Upper lobe of left lung (tissue), 6 donors: Measurements from ENCODE around the gene CHCHD6. TPM values are rescaled to one million over a fixed set of nuclear protein-coding genes. Genes with fewer than 3 reads are reported as not detected.

Experiments
- ATAC-seq, 2 donors: fragments of 200-7000 bp; cut with Tn5 transposase; one replicate each; pipeline ENCODE4 v1.9.1; 2022; ENCODE audit warnings: mild to moderate bottlenecking in 2 of 2, moderate library complexity in 2 of 2; ENCODE audit not compliant: low FRiP score in 2 of 2
- DNase-seq, 2 donors: peaks; one replicate each; pipeline ENCODE4 v3.0.0-alpha.2; 2019 to 2020
- H3K27ac ChIP-seq, 4 donors: fragments of 200-600 bp; sonication (generic); one replicate each; pipeline ENCODE4 v1.5.1; 2016 to 2019
- H3K27me3 ChIP-seq, 4 donors: fragments of 200-600 bp; sonication (generic); one replicate each; pipeline ENCODE4 v1.5.1; 2017 to 2019
- H3K36me3 ChIP-seq, 4 donors: fragments of 200-600 bp; sonication (generic); one replicate each; pipeline ENCODE4 v1.5.1; 2016 to 2019
- H3K4me1 ChIP-seq, 4 donors: fragments of 200-600 bp; sonication (generic); one replicate each; pipeline ENCODE4 v1.5.1; 2018 to 2019
- H3K4me3 ChIP-seq, 4 donors: fragments of 200-600 bp; sonication (generic); one replicate each; pipeline ENCODE4 v1.5.1; 2017 to 2019; ENCODE audit warnings: mild to moderate bottlenecking in 2 of 4, moderate library complexity in 1 of 4
- H3K9me3 ChIP-seq, 4 donors: fragments of 200-600 bp; sonication (generic); one replicate each; pipeline ENCODE4 v1.5.1; 2018 to 2019
- EP300 ChIP-seq, 4 donors: sonication (generic); formaldehyde crosslinking; IDR thresholded peaks; one replicate each; pipeline ENCODE4 v1.5.1; 2017; ENCODE audit warnings: antibody characterized with exemption in 4 of 4, control low read depth in 2 of 4
- POLR2A ChIP-seq, 4 donors: fragments of 450-650 bp; IDR thresholded peaks; one replicate each; pipeline ENCODE4 v1.5.1; 2016 to 2017; ENCODE audit warnings: antibody characterized with exemption in 4 of 4, mild to moderate bottlenecking in 2 of 4
- POLR2AphosphoS5 ChIP-seq, 2 donors: sonication (generic); formaldehyde crosslinking; IDR thresholded peaks; one replicate each; pipeline ENCODE4 v1.5.1; 2017; ENCODE audit warnings: antibody characterized with exemption in 2 of 2
- WGBS, 2 donors: methylation state at CpG; one replicate each; pipeline ENCODE4 v1.1.5; 2017 to 2018; 5-methylcytosine and 5-hydroxymethylcytosine counted together
- total RNA-seq, 6 donors: library from RNA; depleted of rRNA in 4 of 6; stranded (reverse); fragments of >200 nt in 4 of 6; gene quantifications; one replicate each; pipeline versions ENCODE4 v1.1.0 to v1.2.1, GENCODE V29; 2016 to 2021
- TF ChIP-seq, protein P1 (sequence below), 6 experiments: fragments of 450-650 bp in 4 of 6; fragments of 200-600 bp in 2 of 6; sonication (generic) in 2 of 6; IDR thresholded peaks; one replicate each; pipeline ENCODE4 v1.5.1; 2016 to 2019; ENCODE audit warnings: antibody characterized with exemption in 6 of 6
- donor health status: DM: no; HTN: no; CAD: no; lungs with moderate emphysema.
- donor health status: DM: no; HTN: yes; CAD: no; lungs with severe emphysema.

CHCHD6 gene
- total RNA-seq, 6 donors from 2014 or later: 16.6 to 35.6 (median 21.8) TPM

DNA sequence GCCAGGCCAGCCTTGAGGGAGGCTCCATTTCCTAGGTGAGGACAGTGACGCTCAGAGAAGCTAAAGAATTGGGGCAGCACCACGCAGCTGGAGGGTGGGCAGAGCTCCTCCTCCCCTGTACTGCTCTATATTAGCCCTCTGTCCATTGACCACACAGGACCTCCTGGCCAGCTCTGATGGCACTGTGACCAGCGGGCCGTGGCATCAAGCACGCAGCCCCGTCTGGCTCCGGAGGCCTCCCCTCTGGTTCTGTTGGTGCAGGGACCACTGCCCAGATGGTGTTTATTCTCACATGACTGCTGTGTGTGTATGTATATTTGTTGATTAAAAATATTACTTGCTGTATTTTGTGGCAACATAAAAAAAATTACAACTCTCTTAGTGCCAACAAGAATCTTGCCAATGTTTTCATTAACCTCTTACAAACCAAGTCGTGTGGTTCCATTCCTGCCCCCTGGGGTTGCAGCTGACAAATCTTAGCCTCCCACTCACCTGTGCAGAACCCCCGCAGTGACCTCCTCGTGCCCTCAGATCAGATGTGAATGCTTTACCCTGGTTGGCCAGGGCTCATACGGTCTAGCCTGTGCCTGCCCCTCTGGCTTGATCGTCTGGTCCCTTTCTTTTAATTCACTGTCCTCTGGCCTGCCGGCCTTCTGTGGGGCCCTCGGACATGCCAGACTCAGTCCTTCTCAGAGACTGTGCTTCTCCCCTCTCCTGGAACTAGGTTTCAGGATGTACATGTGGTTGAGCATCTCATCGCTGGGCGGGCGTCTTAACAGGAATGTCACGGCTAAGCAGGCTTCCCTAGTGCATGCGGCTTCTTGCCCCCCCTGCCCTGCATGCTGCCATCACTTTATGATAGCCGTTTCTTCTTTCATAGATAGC lies 14.8 kb downstream of the CHCHD6 start:
- Histone ChIP-seq H3K9me3 (no peaks in the 10 kb centered on the region), H3K27ac (no peak overlapping the region), H3K27me3 (no peaks in the 10 kb centered on the region), H3K4me1 (no peaks in the 10 kb centered on the region), H3K4me3 (no peak overlapping the region), H3K36me3 (no peaks in the 10 kb centered on the region)
- no peak for TF ChIP-seq POLR2A (IDR thresholded peaks at IDR 0.05)
- TF ChIP-seq POLR2AphosphoS5 (IDR thresholded peaks at IDR 0.05): no peak
- no peak for TF ChIP-seq EP300 (IDR thresholded peaks at IDR 0.05)
- TF ChIP-seq, protein P1, sequence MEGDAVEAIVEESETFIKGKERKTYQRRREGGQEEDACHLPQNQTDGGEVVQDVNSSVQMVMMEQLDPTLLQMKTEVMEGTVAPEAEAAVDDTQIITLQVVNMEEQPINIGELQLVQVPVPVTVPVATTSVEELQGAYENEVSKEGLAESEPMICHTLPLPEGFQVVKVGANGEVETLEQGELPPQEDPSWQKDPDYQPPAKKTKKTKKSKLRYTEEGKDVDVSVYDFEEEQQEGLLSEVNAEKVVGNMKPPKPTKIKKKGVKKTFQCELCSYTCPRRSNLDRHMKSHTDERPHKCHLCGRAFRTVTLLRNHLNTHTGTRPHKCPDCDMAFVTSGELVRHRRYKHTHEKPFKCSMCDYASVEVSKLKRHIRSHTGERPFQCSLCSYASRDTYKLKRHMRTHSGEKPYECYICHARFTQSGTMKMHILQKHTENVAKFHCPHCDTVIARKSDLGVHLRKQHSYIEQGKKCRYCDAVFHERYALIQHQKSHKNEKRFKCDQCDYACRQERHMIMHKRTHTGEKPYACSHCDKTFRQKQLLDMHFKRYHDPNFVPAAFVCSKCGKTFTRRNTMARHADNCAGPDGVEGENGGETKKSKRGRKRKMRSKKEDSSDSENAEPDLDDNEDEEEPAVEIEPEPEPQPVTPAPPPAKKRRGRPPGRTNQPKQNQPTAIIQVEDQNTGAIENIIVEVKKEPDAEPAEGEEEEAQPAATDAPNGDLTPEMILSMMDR (IDR thresholded peaks at IDR 0.05): no peak
- WGBS, 2 donors: 86 to 89% methylated on average over 18 to 20 of the region's 20 CpGs
- no peak for ATAC-seq
- DNase-seq: no peak

DNA sequence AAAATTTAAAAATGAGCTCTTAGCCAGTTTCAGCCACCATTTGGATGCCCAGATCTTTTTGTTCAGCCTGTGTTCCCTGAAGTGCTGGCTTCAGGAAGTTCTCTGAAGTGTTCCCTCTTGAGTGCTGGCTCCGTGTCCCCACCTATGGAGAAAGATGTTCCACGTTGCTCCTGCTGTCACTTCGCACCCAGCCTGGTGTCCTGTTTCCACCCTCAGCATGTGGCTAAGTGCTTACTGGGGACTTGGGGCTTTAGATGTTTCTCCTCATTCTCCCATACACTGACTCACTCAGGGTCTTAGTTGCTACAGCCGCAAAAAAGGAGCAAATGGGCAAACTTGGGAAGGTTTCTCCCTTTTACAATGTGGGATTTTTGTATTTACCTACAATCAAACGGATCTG lies 16.6 kb downstream of the CHCHD6 start:
- Histone ChIP-seq H3K27me3 (no peaks in the 10 kb centered on the region), H3K36me3 (no peaks in the 10 kb centered on the region), H3K4me3 (no peak overlapping the region), H3K4me1 (no peaks in the 10 kb centered on the region), H3K9me3 (no peaks in the 10 kb centered on the region), H3K27ac (no peak overlapping the region)
- TF ChIP-seq POLR2AphosphoS5 (IDR thresholded peaks at IDR 0.05): no peak
- TF ChIP-seq EP300 (IDR thresholded peaks at IDR 0.05): no peak
- TF ChIP-seq POLR2A (IDR thresholded peaks at IDR 0.05): no peak
- TF ChIP-seq, protein P1 (IDR thresholded peaks at IDR 0.05): no peak
- 69 to 80% methylated on average over 5 of the region's 5 CpGs for WGBS, 2 donors
- DNase-seq (no peak), ATAC-seq (no peak)

DNA sequence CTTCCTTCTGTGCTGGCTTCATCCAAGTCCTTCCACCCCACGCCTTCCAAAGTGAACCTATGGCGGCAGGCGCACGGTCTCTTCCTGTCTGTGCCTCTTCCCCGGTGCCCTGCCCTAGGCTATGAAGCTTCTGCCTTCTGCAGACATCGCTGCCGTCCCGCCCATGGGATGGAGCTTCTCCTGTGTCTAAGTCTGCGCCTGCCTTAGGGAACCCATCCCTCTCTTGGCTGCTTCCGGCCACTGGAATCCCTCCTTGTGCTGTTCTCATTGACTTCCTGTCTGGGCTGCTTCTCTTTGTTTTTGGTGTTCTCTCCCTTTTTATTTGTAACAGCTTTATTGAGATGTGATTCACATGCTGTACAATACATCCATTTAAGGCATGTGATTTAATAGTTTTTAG lies 17.2 kb downstream of the CHCHD6 start:
- Histone ChIP-seq H3K27me3 (no peaks in the 10 kb centered on the region), H3K4me3 (no peak overlapping the region), H3K27ac (no peak overlapping the region), H3K36me3 (no peaks in the 10 kb centered on the region), H3K4me1 (no peaks in the 10 kb centered on the region), H3K9me3 (no peaks in the 10 kb centered on the region)
- no peak for DNase-seq
- TF ChIP-seq, protein P1 (IDR thresholded peaks at IDR 0.05): no peak
- peak in 1 of 2 donors; percentile 47 for ATAC-seq
- 95 to 96% methylated on average over 10 of the region's 10 CpGs for WGBS, 2 donors

DNA sequence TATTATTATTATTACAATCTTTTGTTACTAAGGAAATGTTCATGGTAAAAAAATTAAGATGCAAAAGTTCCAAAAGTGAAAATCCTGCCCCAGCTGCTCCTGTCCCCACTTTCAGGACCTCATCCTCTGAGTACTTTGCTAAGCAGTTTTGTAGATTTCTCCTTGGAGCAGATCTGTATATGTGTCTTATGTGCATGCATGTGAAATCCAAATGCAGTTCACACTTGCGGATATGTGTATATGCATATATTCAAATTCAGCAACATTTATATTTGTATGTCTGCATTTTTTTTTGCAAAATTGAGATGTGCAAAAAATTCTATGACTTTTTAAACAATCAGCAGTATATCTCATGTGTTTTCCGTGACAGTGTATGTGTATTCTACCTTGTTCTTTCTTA lies 19.2 kb downstream of the CHCHD6 start:
- Histone ChIP-seq H3K27me3 (no peaks in the 10 kb centered on the region), H3K4me3 (no peak overlapping the region)
- WGBS, 2 donors: 98% methylated on average over 2 of the region's 2 CpGs

More for the DNA sequence above, 19.2 kb downstream of the CHCHD6 start:
- no peak for TF ChIP-seq EP300 (IDR thresholded peaks at IDR 0.05)
- TF ChIP-seq, protein P1 (IDR thresholded peaks at IDR 0.05): no peak
- no peak for TF ChIP-seq POLR2AphosphoS5 (IDR thresholded peaks at IDR 0.05)
- TF ChIP-seq POLR2A (IDR thresholded peaks at IDR 0.05): no peak
- DNase-seq (no peak), ATAC-seq (no peak)
- Histone ChIP-seq H3K9me3 (no peaks in the 10 kb centered on the region), H3K36me3 (peaks cover 0 to 10% (median 0%) of the 10 kb centered on the region in 4 donors), H3K27ac (no peak overlapping the region), H3K4me1 (no peaks in the 10 kb centered on the region)
